Measurements from ENCODE around the gene SIPA1L3. TPM values are rescaled to one million over a fixed set of nuclear protein-coding genes. Genes with fewer than 3 reads are reported as not detected.

SIPA1L3 gene
- total and polyA plus RNA-seq, 9 of the 15 experiments (the other 6 are each of a cell fraction or from before 2014, with no cell fraction given), result 0.01 to 6.1 (median 2.5) TPM

DNA sequence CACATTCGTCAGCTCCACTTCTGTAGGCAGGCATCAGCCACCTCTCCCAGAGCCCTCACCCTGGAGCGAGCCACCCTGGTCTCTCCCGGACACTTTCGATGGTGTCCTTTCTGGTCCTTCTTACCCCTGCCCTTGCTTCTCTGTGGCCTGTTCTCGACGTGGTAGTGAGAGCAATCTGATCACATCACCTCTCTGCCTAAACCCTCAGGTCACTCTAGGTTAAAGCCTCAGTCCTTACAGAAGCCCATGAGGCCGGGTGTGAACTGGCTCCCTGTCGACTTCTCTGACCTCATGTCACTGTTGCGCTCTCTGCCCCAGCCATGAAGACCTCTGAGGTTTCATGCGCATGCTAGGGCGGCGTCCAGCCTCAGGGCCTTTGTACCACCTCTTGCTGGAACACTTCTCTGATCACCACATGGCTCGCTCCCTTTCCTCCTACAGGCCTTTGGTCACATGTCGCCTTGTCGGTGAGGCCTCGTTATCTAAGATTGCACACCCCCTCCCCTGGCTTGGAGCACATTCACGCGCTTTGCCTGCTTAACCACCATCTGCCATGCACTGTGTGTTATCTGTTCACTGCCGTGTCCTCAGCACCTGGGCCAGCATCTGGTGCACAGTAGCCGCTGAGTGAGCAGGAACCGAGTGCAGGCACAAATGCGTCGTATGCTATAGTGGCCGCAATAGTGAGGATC lies 215.5 kb downstream of the SIPA1L3 start (continued):
- TF ChIP-seq TSHZ1 (CRISPR knock-in tag; IDR thresholded peaks at IDR 0.05), result no peak
- no peak for TF ChIP-seq ZNF717 (CRISPR knock-in tag; IDR thresholded peaks at IDR 0.05)
- TF ChIP-seq RBBP5 (IDR thresholded peaks at IDR 0.05; ENCODE audit: borderline replicate concordance, insufficient read depth, low read length, poor library complexity, severe bottlenecking), result no peak
- no peak for TF ChIP-seq STAT5B (CRISPR knock-in tag; IDR thresholded peaks at IDR 0.05)
- no peak for TF ChIP-seq ETV1 (tag; conservative IDR thresholded peaks at IDR 0.05; ENCODE audit: low read depth)
- TF ChIP-seq ZNF274 (IDR thresholded peaks at IDR 0.05; ENCODE audit: borderline replicate concordance, low read depth, low read length), result peak; percentile 77; the same call in 1 of the 2 replicates
- peak; percentile 92; the same call in 1 of the 2 replicates for TF ChIP-seq SMARCA5 (IDR thresholded peaks at IDR 0.05)
- TF ChIP-seq E2F6 (IDR thresholded peaks at IDR 0.05; ENCODE audit: borderline replicate concordance in 1 of 2, extremely low read depth in 1 of 2, insufficient read depth in 1 of 2, insufficient read length in 1 of 2, low read depth in 1 of 2, low read length in 1 of 2, poor library complexity in 1 of 2, severe bottlenecking in 1 of 2), result peak; percentile 81 to 92
- no peak for TF ChIP-seq BMI1 (IDR thresholded peaks at IDR 0.05; ENCODE audit: low read length)
- peak; percentile 63; the same call in 1 of the 2 replicates for TF ChIP-seq CBX5 (IDR thresholded peaks at IDR 0.05; ENCODE audit: borderline replicate concordance, low read depth)
- TF ChIP-seq CAMTA2 (CRISPR knock-in tag; conservative IDR thresholded peaks at IDR 0.05), result no peak
- TF ChIP-seq SAP30 (IDR thresholded peaks at IDR 0.05; ENCODE audit: borderline replicate concordance, insufficient read depth, low read depth, low read length, poor library complexity, severe bottlenecking), result no peak
- TF ChIP-seq NRF1 (conservative IDR thresholded peaks at IDR 0.05 in 1 of 2, IDR thresholded peaks at IDR 0.05 in 1 of 2), result peak; percentile 66 to 73
- TF ChIP-seq ZNF23 (CRISPR knock-in tag; IDR thresholded peaks at IDR 0.05), result no peak
- TF ChIP-seq NR2C2 (CRISPR knock-in tag; IDR thresholded peaks at IDR 0.05), result no peak
- no peak for TF ChIP-seq NR2C2 (tag; IDR thresholded peaks at IDR 0.05)
- no peak for TF ChIP-seq DDX20 (tag; IDR thresholded peaks at IDR 0.05; ENCODE audit: low read depth)
- TF ChIP-seq ZNF12 (CRISPR knock-in tag; IDR thresholded peaks at IDR 0.05), result no peak
- no peak for TF ChIP-seq FUS (optimal IDR thresholded peaks at IDR 0.05; ENCODE audit: low read depth, low read length)
- TF ChIP-seq IRF2 (CRISPR knock-in tag; IDR thresholded peaks at IDR 0.05), result no peak
- no peak for TF ChIP-seq PRMT5 (CRISPR knock-in tag; IDR thresholded peaks at IDR 0.05)
- TF ChIP-seq SREBF1 (IDR thresholded peaks at IDR 0.05; ENCODE audit: borderline replicate concordance, low read depth, low read length), result no peak
- no peak for TF ChIP-seq ZNF551 (CRISPR knock-in tag; IDR thresholded peaks at IDR 0.05)
- TF ChIP-seq, protein P1, sequence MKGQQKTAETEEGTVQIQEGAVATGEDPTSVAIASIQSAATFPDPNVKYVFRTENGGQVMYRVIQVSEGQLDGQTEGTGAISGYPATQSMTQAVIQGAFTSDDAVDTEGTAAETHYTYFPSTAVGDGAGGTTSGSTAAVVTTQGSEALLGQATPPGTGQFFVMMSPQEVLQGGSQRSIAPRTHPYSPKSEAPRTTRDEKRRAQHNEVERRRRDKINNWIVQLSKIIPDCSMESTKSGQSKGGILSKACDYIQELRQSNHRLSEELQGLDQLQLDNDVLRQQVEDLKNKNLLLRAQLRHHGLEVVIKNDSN (CRISPR knock-in tag; IDR thresholded peaks at IDR 0.05), result peak; percentile 97

Measured in K562 (cell line).